T47D (cell line): ENCODE results near the gene REEP1.
"Not testable (repeated sequence)": the region's sequence is repeated elsewhere in the genome, so short reads cannot be mapped to it uniquely, and the experiment has no call there.

ENCODE experiments used
- DNase-seq, 2 experiments: peaks; one replicate each; pipeline versions ENCODE4 v3.0.0 to v3.0.0-alpha.2; 2011 to 2012; ENCODE audit warnings: low read depth in 1 of 2, low spot score in 1 of 2
- JUND ChIP-seq: IDR thresholded peaks from 2 replicates; pipeline ENCODE4 v1.6.1; 2012; ENCODE audit warnings: low read depth
- in situ Hi-C: cut with HindIII; loops from 2 replicates; pipeline ENCODE4 v1.10.0; 2016; ENCODE audit warnings: low sequenced_read_pairs, low pct_unique_long_range_greater_than_20kb

Gene REEP1

GRCh38 chr2:86237172-86237571 lies 100.3 kb downstream of the REEP1 start:
- TF ChIP-seq JUND: no peak
- in situ Hi-C loops: no loop called here
- no peak for DNase-seq

GRCh38 chr2:86235196-86235980 lies 102.0 kb downstream of the REEP1 start:
- in situ Hi-C loops: no loop called here
- TF ChIP-seq JUND: no peak
- DNase-seq: no peak

- in situ Hi-C loops: no loop called here
- no peak for TF ChIP-seq JUND
- DNase-seq: no peak
Observed at GRCh38 chr2:86234563-86235131, 102.8 kb downstream of the REEP1 start.

DNA sequence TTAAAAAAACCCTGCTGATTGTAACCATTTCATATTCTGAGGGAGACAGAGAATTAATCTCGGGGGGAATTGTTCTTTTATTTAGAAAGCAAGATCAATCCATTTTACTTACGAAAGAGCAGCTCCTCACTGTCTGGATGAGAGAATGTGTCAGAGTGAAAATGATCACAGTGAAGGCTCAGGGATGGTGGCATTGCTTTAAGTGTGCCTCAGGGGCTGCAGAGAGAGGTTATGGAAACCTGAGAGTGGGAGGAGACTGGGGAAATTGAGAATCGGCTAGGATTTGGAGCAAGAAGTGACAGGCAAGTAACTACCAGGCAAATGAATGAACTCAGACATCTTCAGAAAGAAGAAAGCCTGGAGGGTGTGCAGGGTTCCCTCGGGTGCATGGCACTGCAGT lies 104.0 kb downstream of the REEP1 start:
- no peak for DNase-seq
- TF ChIP-seq JUND: no peak
- in situ Hi-C loops: no loop called here

DNA sequence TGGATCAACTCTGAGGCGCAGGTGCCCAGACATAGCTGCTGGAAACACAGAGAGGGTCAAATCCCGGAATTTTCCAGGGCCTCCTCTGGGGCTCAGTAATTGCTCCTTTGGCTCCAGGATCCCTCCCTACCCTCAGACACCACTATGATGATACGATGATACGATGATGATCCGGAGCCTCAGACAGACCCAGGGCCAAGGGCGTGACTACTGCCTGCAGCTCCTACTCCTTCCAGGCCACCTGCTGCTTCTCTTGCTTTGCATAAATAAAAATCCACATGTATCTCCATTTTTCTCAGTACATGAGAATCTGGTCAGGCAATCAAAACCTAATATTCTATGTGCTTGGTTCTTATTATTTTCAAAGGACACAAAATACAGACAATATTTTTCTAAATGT lies 104.5 kb downstream of the REEP1 start:
- DNase-seq: no peak
- in situ Hi-C loops: no loop called here
- TF ChIP-seq JUND: no peak

DNA sequence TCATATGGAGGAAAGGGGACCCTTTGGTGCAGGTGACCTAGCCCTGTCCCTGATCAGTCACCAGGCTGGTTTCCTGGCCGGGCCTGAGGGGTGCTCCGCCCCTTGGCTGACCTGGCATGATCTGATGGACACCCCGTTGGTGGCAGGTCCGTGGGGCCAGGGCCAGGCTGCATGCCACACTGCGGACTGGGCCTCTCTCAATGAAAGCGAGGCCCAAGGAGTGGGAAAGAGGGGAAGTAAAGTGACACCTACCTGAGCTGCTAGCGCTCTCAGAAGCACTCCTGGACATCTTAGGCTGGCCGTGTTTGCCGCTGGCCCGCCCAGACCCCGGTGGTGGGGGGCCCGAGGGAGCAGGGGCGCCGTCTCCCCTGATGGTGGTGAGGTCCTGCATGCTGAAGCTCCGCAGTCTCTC lies 105.0 kb downstream of the REEP1 start:
- TF ChIP-seq JUND: no peak
- no peak for DNase-seq
- in situ Hi-C loops: no loop called here

DNA sequence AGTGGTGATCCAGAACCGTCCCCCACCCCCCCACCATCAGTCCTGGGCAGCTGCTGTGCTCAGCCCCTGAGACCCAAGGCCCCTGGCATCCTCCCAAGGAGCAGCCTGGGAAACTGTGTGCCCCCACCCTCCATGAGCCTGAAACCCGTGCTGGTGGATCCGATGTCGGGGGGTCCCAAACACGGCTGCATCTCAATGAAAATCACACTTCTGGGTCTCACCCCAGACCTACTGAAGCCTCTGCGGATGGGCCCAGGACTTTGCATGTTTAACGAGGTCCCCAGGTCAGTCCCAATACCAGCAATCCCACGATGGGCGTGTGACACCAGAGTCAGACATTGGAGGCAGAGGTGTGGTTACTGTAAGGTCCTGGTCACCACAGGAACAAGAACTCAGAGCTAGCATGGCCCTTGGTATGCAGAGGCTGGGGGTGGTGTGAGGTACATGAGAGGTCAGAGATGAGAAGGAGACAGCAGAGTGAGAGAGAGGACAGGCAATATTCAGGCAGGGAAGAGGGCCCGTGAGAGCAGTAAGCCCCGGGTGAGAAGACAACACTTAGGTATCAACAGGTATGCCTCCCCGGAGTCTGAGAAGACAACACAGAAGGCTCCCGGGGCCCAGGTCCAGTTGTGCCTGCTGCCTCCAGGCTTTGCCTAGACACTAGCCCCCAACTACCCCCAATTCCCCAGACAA lies 105.6 kb downstream of the REEP1 start:
- in situ Hi-C loops: no loop called here
- DNase-seq: no peak
- TF ChIP-seq JUND: no peak

GRCh38 chr2:86230961-86231360 lies 106.5 kb downstream of the REEP1 start:
- in situ Hi-C loops: no loop called here
- DNase-seq: no peak
- TF ChIP-seq JUND: no peak

DNA sequence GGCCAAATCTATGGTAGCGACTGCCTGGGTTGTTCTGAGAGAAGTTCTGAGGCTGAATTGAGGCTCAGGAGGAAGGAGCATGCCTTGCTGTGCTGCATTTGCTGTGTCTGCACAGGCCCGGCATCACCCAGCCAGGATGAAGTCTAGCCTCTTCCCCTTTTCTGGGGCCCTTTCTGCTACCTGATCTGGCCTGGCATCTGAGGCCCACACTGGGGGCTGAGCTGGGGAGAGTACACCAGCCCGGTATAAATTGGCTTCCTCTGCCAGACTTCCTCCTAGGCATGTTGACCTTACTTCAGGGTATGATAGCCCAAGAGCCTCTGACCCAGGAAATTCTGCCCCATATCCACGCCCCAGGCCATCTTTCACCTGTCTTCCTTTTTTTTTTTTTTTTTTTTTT lies 108.2 kb downstream of the REEP1 start:
- DNase-seq: no peak
- in situ Hi-C loops: no loop called here
- no peak for TF ChIP-seq JUND

DNA sequence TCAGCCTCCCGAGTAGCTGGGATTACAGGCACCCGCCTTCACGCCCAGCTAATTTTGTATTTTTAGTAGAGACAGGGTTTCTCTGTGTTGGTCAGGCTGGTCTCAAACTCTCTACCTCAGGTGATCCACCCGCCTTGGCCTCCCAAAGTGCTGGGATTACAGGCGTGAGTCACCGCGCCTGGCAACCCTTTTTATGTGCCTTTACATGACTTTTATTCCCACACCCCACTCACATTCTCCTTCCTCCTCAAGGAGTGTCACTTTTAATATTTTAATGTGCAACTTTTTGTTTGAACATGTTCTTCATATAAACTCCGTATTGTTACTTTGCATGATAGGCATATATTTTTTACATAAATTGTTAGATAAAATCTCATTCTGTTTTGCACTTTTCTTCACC lies 108.9 kb downstream of the REEP1 start:
- in situ Hi-C loops, DNase-seq: not testable (repeated sequence)

- TF ChIP-seq JUND: no peak
- no peak for DNase-seq
- in situ Hi-C loops: no loop called here
Observed at GRCh38 chr2:86227685-86228084, 109.7 kb downstream of the REEP1 start.

DNA sequence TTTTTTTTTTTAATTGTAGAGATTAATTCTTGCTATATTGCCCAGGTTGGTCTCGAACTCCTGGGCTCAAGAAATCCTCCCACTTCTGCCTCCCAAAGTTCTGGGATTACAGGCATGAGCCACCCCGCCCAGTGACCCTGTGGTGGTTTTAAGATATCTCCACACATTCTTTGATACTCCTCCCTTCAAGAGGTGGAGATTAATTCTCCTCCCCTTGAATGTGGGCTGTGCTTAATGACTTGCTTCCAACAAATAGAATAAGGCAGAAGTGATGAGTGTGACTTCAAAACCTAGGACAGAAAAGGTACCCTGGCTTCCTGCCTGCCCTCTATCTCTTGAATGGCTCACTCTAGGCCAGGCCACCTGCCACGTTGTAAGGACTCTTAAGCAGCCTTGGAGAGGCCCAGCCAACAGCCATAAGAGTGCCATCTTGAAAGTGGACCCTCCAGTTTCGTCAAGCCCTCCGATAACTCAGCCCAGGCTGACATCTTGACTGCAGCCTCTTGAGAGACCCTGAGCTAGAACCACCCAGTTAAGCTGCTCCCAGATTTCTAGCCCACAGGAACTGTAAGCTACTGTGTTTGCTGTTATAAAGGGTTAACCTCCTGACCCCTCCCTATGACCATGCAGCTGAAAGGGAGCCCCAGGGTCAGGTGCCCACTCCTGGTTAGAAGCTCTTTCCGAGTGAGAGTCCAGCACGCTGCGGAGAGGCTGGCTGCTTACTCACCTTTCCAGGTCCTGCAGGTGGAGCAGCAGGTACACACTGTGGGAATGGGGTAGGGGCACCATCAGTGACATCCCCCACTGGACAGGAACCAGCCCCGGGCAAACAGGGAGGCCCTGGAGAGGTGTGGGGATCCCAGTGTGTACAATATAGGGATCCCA lies 110.5 kb downstream of the REEP1 start:
- TF ChIP-seq JUND: no peak
- no peak for DNase-seq
- in situ Hi-C loops: no loop called here
